Measurements from ENCODE around the gene KDSR. TPM values are rescaled to one million over a fixed set of nuclear protein-coding genes. Genes with fewer than 3 reads are reported as not detected.

KDSR gene, protein sequence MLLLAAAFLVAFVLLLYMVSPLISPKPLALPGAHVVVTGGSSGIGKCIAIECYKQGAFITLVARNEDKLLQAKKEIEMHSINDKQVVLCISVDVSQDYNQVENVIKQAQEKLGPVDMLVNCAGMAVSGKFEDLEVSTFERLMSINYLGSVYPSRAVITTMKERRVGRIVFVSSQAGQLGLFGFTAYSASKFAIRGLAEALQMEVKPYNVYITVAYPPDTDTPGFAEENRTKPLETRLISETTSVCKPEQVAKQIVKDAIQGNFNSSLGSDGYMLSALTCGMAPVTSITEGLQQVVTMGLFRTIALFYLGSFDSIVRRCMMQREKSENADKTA
- 22.7 and 26.2 TPM in 2 replicates for total RNA-seq (2014; rRNA removed; shearing (Covaris generic))

DNA sequence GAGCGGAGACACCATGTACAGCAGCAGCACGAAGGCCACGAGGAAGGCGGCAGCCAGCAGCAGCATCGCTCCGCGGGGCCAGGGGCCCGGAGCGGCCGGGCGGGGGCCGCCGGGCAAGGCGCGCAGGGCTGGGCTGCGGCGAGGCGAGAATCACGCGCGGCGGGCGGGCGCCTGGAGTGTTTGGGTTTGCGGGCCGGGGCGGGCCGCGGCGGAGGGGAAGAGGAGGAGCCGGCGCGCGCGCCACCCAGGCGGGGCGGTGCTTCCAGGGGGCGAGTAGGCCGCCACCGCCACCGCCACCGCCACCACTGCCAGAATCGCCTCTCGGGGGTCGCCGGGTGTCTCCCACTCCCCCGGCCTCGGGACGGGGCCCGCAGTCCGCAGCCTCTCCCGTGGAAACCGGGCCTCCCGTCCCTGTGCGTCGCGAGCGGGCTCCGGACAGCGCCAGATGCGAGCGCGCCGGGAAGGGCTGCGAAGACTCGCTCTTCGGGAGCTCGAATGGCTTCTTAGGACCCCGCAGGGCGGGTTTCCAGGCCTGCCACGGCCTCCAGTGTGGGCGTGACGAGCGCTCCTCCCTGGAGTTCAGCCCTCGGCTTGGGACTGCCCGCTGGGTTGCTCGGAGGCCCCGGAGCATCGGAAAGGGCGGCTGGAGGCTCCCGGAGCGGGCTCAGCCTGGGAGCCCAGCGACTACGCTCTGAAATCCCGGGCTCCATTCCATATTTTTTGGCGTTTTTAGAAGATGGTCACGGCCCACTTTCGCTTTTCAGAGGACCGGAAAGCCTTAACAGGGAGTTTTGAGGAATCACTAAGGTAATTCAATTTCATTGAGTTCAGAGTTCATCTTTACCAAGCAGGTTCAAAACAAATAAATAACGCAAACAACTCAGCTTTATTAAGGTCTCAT, at the start of gene KDSR:
KDSR (minus strand) TSS at position 154 of the 901 bp plus-strand sequence; CDS start at position 66, 88 bp downstream.
- DNase-seq (ENCODE audit: low read depth): peak; percentile 98

DNA sequence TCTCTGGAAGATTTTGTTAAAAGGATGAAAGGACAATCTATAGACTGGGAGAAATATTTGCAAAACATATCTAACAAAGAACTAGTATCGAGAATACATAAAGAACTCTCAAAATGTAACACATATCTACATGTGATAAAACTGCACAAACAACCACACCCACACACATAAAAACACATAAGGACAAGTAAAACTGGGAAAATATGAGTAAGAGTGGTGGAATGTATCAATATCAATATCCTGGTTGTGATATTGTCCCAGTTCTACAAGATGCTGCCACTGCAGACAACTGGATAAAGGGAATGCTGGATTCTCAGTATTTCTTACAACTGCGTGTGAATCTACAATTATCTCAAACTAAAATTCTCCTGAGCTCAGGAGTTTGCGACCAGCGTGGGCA, 45.9 kb upstream of the KDSR start:
- DNase-seq (ENCODE audit: low read depth): no peak

DNA sequence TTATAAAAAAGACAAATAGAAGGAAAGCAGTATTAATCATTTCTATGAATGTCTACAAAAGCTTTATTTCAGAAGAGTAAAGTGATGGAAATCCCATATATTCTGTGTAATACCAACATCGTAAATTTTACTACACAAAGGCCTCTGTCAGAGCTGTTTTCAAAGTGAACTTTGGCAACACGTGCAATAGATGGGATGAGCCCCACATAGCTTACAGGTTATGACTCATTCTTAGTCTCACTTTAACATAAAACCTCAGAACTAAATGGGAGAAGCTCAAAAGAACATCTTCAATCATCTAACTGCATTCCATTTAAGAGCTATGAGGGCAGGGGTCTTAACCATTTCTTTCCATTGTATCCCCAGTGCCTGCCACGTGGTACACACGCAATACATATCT, 43.8 kb upstream of the KDSR start:
- peak; percentile 26 for DNase-seq (ENCODE audit: low read depth)

DNA sequence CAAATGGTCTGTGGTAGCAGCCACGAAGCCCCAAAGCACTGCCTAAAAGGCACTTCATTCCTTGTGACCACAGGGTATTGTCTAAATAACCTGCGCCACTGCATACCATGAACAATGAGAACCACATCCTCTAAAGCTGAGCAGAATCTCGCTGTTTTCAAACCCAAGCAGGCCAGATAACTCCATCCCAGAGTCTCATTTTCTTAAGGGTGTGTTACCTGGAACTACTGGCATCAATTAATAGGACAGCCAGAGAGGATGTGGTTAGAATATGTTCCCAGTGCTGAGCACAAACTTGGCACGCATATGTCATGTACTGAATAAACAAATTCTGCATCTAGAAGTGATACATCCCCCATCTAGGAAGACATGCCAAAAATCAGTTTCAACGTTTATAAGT, 42.3 kb upstream of the KDSR start:
- no peak for DNase-seq (ENCODE audit: low read depth)

DNA sequence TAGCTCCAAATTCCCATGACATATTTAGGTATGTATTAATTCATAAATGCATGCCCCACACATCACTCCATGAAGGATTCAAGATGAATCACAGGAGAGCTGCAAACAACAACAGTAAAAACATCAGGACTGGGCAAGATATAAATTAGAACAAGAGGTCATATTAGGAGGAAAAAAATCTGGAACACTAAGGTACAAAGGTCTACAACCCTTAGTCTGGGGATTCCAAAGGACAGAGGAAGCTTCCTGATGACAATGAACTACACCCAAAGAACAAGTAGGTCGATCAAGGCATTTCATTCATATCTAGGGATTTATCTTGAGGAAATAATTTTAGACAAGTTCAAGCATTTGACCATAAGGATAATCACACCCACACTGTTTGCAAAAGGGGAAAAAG, 40.7 kb upstream of the KDSR start:
- DNase-seq (ENCODE audit: low read depth): no peak

DNA sequence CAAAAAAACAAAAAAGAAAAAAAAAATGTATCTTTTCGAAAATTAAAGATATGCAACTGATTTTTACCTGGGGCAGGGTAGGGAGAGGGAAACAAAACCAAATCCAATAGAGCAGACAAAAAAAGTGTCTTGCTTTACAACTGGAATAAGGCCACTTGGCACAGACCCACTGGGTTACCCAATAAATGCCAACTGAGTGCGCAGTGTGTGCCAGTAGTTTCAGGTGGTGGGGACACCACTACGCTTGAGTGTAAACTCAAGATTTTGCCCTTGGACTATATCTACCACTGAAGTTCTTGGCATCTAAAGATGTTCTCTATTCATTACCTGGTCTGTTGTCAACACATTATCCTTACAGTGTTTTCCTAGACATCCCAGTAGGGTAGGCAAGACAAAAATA, 39.0 kb upstream of the KDSR start:
- DNase-seq (ENCODE audit: low read depth): no peak

DNA sequence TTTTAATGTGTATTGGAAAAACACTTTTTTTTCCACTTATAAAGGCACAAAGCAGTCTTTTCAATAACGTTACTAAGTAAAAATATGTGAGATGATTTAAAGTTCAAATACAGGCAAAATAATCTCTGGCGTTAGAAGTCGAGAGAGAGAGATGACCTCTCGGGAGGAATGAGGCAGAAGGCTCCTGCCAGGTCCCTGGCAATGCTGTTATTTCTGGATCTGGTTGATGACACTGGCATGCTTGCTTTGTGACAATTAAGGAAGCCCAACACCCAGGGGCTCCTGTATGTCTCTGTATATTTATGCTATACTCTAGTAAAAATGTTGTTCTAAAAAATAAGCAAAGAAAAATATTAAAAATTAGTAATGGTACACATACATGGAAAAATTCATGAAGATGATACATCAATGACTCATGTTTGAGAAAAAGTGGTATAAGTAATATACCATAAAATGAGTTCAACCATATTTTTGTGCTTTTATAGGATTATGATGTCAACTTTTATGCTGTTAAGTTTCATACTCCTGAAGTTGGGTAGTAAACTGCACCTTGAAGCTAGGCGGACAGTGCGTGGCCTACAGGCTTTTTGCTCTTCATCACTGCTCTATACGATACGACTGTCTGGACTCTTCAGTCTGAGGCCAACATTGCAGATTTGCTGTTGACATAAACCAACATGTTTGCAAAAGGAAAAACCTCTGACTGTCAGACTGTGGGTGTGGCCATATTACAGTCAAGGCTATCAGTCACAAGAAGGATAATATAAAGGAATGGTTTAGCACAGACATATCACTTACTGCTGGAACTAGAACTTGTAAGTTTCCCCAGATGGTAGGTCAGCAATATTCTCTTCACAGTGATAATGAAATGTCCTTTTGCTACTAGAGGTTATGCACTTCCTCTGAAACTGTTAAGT, 35.5 kb upstream of the KDSR start:
- DNase-seq (ENCODE audit: low read depth): no peak

DNA sequence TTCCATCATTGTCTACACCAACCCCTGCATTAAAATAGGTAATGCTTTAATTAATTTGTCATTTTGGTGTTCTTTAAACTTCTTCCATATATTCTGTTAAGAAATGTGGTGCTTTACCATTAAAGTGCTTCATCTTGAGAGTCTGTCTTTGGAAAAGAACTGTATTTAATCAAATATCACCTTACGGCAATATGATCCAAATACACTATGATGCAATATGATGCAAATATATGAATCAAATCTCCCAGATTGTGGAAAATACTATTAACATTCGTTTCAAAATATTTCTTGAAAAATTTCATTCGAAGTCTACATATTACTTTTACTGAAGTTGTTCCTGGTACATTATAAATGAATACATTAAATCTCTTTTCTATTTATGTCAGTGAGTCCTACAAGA, 32.3 kb upstream of the KDSR start:
- no peak for DNase-seq (ENCODE audit: low read depth)

DNA sequence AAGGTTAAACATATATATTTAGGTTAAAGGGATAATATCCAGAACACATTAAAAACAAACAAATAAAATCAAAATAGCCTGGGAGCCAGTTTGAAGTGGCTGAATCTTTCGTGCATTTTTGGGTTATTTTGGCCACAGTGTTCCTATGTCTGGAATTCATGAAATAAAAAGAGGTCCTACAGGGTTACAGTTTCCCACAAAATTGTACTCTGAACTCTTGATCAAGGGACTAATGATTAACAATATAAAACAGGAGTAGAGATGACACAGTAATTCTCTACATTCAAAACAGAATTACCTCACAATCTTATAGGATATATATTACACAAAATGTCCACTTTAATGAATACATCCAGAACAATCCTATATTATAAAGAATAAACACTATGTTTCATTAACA, 30.3 kb upstream of the KDSR start:
- DNase-seq (ENCODE audit: low read depth): no peak

DNA sequence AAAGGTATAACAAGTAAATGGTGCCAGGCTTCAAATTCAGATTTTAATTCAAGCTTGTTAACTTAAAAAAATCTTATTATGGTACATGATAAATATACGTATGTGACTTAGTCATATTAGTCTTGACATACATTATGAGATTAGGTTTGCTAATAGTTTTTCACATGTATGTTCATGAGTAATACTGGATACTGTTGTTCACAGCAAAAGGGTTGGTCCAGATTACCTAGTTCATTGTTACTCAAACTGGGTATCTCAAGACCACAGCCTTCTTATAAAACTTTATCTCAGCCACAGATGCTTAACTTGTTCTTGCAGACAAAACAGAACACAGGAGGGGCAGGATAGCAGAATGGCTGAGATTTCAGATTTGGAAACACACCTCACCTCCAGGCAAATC, 28.5 kb upstream of the KDSR start:
- no peak for DNase-seq (ENCODE audit: low read depth)

DNA sequence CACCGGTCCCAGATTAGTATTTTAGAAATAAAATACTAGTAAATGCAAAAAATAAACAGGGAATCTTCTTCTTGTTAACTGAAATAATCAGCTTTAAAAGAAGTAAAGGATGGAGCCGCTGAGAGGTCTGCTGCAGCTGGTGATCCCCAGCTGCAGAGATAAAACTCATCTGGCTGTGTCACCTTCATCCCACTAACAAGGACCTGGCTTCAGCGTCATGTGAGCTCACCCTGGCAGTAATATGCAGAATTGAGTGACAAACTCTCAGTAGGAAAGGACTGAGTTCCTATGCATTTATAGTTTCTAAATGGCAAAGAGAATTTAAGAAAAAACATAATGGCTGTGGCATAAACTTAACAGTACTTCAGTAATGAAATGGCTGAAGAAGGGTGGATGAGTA, 27.9 kb upstream of the KDSR start:
- DNase-seq (ENCODE audit: low read depth): no peak

DNA sequence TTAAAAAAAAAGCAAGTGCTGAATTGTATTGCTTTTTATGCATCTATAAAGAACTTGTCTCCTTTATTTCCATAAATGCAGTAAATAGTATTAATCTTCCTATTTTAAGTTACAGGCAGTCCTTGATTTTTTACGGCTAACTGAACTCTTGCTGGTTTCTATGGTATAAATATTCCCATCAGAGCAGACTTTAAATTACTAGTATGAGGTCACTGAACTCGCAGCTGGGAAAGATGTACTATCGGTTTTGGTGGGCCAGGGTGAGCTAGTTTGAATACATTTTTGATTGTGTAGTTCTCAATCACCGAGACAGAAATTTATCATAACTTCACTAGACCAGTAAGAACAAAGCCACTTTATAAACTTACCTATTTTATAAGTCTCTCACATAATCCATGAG, 20.9 kb upstream of the KDSR start:
- DNase-seq (ENCODE audit: low read depth): no peak

DNA sequence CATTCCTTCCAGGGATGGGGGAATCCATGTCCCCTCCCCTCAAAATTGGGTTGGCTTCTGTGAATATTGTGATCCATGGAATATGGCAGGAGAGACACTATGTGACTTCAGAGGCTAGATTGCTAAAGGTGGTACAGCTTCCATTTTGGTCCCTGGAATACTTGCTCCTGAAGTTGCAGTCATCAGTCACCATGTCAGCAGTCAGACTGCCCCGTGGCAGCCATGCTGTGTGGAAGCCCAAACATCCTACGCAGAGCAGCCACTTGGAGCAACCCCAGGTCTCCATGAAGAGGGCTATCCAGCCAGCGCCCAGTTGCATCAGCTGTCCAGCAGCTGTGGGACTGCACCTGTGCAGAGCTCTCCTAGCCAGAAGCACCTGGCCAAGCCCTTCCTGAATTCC, 15.8 kb upstream of the KDSR start:
- DNase-seq (ENCODE audit: low read depth): no peak

DNA sequence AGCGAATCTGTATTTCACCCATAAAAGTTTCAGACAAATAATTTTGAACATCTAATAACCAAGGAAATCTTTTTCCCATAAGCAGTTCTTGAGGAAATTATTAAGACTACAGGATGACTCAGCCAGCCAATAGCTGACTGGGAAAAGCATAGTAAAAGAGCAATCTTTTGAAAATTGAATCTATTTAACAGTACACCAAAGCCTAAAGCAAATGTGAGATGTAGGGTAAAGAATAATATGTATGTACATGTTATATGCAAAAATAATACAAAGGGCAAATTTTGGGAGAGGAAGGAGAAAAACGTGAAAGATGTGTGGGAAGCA, 12.6 kb upstream of the KDSR start:
- no peak for DNase-seq (ENCODE audit: low read depth)

DNA sequence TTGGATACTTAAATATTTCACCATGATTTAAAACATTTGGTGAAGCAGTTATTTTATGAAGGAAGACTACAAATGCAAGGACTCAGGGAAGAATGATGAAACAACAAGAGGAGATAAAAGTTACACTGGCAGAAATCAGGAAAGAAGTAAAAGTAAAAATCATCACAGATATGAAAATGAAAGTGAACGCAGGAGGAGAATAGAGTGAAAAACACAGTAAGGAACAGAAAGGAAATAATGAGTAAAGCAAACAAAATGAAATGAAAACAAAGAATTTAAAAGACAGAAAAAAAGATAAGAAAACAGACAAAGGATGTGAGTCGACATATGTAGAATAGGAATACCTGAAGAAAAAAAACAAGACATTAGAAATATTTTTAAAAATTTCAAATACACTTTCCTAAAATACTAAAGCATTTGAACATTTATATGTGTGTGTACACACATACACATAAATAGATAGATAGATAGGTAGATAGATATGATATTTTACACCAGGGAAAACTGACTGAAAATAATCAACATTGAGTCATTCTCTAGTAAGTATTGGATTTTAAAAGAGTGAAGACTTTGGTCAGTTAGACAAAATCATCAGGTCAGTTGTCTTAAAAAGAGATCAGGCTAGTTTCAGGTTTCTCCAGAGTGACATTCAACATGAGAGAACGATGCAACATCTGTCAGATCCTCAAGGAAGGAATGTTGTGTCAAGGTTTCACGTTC, 12.1 kb upstream of the KDSR start:
- DNase-seq (ENCODE audit: low read depth): no peak

DNA sequence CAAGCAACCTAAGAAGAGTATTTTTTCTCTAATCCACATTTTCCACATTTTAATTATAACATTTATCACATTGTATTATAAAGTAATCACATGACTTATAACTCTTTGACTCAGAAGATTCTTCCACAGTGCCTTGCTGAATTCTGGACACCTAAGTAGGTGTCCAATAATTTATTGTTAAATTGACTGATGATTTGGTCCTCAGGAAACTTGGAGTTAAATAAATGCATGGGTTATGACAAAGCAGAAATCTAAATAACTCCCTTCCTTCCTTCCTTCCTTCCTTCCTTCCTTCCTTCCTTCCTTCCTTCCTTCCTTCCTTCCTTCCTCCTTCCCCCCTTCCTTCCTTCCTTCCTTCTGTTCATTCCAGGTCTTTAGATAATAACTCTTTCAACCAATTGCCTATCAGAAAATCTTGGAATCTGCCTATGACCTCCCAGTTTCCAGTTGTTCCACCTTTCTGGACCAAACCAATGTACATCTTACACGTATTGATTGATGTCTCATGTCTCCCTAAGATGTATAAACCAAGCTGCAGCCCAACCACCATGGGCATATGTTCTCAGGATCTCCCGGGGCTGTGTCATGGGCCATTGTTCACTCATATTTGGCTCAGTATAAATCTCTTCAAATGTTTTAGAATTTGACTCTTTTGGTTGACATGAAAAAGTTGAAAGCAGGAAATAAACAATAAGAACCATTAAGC, 10.4 kb upstream of the KDSR start:
- DNase-seq (ENCODE audit: low read depth): no peak

DNA sequence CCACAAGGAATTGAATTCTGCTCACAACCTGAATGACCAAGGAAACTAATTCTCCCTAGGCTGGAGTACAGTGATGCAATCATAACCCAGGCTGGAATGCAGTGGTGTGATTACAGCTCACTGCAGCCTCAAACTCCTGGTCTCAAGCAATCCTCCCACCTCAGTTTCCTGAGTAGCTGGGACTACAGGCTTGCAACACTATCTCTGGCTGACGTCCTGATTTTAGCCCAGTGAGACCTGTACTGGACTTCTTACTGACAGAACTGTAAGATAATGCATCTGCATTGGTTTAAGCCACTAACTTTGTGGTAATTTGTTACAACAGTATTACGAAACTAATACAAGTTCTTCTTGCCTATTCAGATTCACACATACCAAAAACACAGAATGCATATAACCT, 9.5 kb upstream of the KDSR start:
- DNase-seq (ENCODE audit: low read depth): no peak

DNA sequence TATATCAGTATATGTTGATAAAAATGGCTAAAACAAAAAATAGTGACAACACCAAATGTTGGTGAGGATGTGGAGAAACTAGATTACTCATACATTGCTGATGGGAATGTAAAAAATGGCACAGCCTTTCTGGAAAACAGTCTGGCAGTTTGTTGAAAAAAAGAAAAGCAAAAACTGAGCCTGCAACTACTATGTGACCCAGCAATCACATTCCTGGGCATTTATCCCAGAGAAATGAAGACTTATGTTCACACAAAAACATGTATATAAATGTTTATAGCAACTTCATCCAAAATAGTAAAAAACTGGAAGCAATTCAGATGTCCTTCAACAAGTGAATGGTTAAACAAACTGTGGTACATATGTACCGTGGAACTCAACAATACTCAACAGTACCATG, 7.5 kb upstream of the KDSR start:
- no peak for DNase-seq (ENCODE audit: low read depth)

DNA sequence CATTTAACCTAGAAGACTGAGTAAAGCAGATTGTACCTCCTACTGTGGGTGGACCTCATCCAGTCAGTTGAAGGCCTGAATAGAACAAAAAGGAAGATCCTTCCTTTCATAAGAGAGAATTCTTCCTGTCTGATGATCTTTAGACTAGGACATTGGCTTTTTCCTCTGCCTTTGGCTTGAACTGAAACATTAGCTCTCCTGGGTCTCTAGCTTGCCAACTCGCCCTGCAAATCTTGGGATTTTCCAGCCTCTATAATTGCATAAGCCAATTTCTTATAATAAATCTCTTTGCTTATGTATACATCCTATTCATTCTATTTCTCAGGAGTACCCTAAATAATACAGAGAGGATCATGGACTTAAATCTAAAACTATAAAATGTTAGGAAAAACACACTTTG, 6.2 kb upstream of the KDSR start:
- DNase-seq (ENCODE audit: low read depth): no peak

DNA sequence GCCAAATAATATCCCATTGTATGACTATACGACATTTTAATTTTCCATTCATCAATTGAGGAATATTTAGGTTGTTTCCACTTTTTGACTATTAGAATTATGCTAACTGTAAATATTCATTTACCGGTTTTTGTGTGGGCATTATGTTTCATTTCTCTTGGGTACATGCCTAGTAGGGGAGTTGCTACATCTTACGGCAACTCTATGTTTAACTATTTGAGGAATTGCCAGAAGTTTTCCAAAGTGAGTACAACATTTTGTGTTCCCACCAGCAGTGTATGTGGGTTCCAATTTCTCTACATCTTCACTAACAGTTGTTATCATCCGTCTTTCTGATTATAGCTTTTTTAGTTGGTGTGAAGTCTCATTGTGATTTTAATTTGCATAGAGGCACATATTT, 1.6 kb upstream of the KDSR start:
- DNase-seq (ENCODE audit: low read depth): no peak

Data from Daoy (cell line).